Breast epithelium (tissue), 3 donors: ENCODE measurements around the gene MYO1B.

ENCODE experiments used
- CTCF ChIP-seq, 3 donors: fragments of 450-650 bp; IDR thresholded peaks; one replicate each; pipeline ENCODE4 v1.5.1; 2016 to 2017; ENCODE audit warnings: antibody characterized with exemption in 3 of 3, mild to moderate bottlenecking in 3 of 3, moderate library complexity in 3 of 3
- POLR2A ChIP-seq: fragments of 450-650 bp; IDR thresholded peaks from one replicate; pipeline ENCODE4 v1.6.1; 2016; ENCODE audit warnings: antibody characterized with exemption, mild to moderate bottlenecking, moderate library complexity

- no peak for TF ChIP-seq POLR2A
- no peak for TF ChIP-seq CTCF (IDR thresholded peaks at IDR 0.05)
Observed at GRCh38 chr2:191233533-191233932, 11.7 kb upstream of the MYO1B start.
